ENCODE measurements around the gene KCTD12.

Gene KCTD12

GRCh38 chr13:76853481-76853880 is 32.7 kb downstream of the KCTD12 start:
- no peak for DNase-seq

GRCh38 chr13:76852986-76853385 is 33.2 kb downstream of the KCTD12 start:
- no peak for DNase-seq

- DNase-seq, result no peak
Observed at GRCh38 chr13:76851961-76852360, 34.2 kb downstream of the KCTD12 start.

GRCh38 chr13:76849493-76849892 is 36.7 kb downstream of the KCTD12 start:
- no peak for DNase-seq

GRCh38 chr13:76848596-76848995 is 37.6 kb downstream of the KCTD12 start:
- no peak for DNase-seq

- DNase-seq, result no peak
Observed at GRCh38 chr13:76846363-76846762, 39.8 kb downstream of the KCTD12 start.

- no peak for DNase-seq
Observed at GRCh38 chr13:76845865-76846264, 40.3 kb downstream of the KCTD12 start.

- DNase-seq, result no peak
Observed at GRCh38 chr13:76845367-76845766, 40.8 kb downstream of the KCTD12 start.

GRCh38 chr13:76837801-76838200 is 48.4 kb downstream of the KCTD12 start:
- no peak for DNase-seq

- DNase-seq, result no peak
Observed at GRCh38 chr13:76836311-76836710, 49.9 kb downstream of the KCTD12 start.

GRCh38 chr13:76833441-76833954 is 52.7 kb downstream of the KCTD12 start:
- DNase-seq, result no peak

- DNase-seq, result no peak
Observed at GRCh38 chr13:76832258-76832988, 53.8 kb downstream of the KCTD12 start.

GRCh38 chr13:76830805-76831204 is 55.4 kb downstream of the KCTD12 start:
- no peak for DNase-seq

Measured in DMS79 (cell line).